DMS 273 (cell line): ENCODE data around the gene ARHGEF25.
"Not testable (repeated sequence)": the region's sequence is repeated elsewhere in the genome, so short reads cannot be mapped to it uniquely, and the experiment has no call there.

ENCODE experiments used
- DNase-seq: peaks from one replicate; lab custom pipeline; 2025; ENCODE audit not compliant: unreplicated experiment; lab: John Stamatoyannopoulos, UW

ARHGEF25 gene

DNA sequence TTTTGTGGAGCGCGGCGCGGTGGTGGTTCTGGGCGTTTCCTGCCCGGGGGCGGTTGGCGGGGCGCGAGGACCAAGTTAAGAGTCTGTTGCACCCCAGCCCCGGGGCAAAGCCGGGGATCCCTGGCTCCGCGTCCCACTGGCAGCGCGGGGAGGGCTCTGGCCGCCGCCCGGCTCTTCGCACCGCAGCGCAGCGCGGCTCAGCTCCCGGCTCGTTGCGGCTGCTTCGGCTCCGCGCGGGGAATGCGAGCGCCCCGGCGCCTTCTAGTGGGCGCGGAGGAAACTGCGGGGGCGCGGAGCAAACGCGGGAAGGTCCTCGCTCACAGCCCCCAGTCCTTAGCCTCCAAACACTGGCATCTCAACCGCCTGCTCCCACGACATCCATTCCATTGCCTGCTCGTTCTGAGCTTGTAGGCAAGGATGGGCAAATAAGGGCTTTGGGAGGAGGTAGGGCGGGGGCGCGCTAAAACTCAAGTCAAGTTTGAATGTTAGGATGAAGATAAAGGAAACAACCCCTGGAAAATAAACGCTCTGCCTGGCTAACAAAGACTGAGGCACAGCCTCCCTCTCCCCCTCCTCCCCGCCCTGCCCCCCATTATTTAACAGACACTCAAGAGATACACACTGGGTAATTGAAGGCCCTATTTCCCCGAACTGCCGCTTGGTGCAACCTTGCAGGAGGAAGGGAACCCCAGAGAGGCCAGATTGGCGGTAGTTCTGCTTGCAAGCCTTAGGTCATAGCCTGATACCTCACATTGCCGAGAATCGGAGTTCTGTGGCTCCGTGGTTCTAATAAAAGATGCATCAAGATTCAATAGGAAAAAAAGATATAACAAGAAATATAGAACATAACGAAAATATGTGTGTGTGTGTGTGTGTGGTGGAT is 22.0 kb downstream of the ARHGEF25 start, which contains the start of gene B4GALNT1:
B4GALNT1 (minus strand) TSS at position 244 of the 883 bp plus-strand sequence. CDS start 1,069 bp downstream, outside the sequence.
- DNase-seq, result peak; percentile 89

DNA sequence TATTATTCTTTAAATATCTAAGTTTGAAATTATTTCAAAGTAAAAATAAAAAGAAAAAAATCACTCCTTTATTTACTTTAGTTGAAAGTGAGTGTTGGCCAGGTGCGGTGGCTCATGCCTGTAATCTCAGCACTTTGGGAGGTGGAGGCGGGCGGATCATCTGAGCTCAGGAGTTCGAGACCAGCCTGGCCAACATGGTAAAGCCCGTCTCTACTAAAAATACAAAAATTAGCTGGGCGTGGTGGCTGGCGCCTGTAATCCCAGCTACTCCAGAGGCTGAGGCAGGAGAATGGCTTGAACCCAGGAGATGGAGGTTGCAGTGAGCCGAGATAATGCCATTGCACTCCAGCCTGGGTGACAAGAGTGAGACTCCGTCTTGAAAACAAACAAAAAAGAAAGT is 25.5 kb downstream of the ARHGEF25 start:
- DNase-seq, result not testable (repeated sequence)

DNA sequence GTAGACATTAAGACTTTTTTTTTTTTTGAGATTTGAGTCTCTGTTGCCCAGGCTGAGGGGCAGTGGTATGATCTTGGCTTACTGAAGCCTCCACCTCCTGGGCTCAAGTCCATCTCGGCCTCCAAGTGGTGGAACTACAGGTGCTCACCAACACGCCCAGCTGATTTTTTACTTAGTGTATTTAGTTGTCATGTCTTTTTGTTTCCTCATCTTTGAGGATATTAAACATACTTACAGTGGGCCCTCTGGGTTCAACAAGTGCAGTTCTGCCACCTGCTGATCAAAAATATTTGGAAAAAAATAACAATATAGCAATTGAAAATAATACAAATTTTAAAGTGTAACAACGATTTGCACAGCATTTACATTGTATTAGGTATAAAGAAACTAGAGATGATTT is 26.1 kb downstream of the ARHGEF25 start:
- DNase-seq, result no peak

DNA sequence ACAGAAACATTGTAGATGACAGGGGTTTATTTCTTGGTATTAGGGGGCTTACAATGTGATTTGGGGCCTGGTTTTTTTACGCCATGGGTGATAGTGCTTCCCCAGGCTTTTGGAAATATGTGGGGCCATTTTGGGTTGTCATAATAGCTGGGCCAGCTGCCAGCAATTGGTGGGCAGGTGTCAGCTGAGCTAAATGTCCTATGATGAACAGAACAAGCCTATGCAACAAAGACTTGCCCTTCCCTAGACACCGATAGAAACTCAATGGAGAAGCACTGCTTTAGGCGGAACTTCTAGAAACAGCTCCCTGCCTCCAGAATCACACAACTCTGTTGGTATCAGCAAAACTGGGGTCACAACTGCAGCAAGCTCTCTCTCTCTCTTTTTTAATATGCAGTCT is 26.9 kb downstream of the ARHGEF25 start:
- DNase-seq, result no peak

DNA sequence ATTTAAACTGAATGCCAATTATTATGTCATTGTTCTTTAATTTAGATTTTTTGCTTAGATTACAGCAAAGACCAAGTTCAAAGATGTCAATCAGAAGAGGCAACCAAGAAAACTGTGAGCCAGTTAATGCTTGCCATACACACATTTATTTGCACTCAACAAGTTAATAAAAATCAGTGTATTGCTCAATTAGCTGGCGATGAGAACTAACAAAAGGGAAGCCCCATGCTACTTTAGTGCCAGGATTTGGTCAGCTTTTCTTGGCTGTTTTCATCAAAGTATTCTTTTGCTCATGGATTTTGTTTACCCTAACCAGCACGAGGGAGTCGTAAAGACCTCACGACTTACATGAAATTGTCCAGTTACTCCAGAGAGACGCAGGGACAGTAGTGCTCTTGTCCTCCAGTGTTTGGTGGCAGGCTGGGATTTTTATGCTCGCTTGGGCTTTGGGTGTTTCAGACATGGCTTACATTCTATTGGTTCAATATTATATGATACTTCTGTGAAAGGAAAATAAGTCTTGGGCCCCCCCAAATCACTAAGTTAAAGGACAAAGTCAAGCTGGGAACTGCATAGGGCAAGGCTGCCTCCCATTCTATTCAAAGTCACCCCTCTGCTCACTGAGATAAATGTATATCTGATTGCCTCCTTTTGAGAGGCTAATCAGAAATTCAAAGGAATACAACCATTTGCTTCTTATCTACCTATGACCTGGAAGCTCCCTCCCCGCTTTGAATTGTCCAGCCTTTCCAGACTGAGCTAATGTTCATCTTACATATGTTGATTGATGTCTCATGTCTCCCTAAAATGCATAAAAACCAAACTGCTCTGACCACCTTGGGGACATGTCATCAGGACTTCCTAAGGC is 29.2 kb downstream of the ARHGEF25 start:
- DNase-seq, result no peak

DNA sequence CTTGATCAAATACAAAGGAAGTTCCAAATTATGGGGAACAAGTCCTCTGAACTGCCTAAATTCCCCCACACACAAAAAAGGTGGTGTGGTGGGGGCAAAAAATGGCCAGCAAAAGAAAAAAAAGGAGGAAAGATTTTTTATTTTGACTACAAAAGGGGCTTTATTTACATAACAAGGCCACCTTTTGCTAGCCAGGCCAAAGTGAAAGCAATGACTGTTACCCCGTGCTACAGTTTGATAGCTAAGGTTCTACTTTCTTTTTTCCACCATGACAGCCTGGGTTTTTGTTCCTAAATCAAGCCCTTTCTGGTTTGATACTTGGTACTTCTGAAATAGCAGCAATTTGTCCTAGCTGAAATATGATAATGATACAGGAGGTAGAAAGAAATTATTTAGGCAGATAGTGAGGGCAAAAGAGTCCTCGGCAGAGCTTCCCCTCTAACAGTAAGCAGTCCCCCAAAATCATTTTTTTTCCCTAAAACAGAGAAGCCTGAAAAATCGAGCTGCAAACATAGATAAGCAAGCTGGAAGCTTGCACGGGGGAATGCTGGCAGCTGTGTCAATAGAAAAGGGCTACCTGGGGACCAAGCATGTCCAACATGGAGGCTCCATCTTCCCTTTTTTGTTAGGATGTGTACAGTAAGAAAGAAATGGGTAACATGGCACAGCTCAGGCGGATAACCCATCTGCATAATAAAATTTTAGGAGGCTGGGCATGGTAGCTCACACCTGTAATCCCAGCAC is 30.6 kb downstream of the ARHGEF25 start:
- DNase-seq, result no peak

DNA sequence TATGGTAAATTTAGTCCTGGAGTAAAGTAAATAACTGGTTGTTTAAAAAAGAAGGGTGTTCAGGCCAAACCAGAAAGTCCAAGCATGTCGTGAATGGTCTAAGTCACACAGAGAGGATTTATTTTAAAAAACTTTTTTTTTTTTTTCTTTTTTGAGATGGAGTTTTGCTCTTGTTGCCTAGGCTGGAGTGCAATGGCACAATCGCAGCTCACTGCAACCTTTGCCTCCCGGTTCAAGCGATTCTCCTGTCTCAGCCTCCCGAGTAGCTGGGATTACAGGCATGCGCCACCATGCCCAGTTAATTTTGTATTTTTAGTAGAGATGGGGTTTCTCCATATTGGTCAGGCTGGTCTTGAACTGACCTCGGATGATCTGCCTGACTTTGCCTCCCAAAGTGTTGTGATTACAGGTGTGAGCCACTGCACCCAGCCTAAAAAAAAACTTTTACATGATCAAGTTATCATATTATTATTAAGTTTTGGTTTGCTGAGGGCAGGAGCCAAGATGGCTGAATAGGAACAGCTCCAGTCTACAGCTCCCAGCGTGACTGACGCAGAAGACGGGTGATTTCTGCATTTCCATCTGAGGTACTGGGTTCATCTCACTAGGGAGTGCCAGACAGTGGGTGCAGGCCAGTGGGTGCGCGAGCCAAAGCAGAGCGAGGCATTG is 34.9 kb downstream of the ARHGEF25 start:
- peak; percentile 60 for DNase-seq

DNA sequence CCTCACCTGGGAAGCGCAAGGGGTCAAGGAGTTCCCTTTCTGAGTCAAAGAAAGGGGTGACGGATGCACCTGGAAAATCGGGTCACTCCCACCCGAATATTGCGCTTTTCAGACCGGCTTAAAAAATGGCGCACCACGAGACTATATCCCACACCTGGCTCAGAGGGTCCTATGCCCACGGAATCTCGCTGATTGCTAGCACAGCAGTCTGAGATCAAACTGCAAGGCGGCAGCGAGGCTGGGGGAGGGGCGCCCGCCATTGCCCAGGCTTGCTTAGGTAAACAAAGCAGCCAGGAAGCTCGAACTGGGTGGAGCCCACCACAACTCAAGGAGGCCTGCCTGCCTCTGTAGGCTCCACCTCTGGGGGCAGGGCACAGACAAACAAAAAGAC is 35.4 kb downstream of the ARHGEF25 start:
- DNase-seq, result not testable (repeated sequence)

DNA sequence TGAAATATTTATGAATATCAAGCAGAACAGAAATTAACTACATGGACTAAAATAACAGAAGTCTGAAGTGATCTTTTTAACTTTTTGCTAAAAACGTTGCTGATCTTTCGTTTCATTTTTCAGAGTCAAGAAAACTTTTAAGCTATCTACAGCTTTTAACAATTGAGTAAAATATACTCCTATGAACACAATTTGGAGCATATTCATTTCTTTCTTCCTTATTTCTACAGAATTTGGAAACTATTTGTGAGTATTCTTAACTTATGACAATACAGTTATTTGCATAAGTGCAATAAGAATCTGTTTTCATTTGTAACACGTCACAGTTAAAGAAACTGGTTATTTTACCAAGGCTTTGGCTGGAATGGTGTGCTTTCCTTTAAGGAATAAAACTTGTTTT is 42.8 kb downstream of the ARHGEF25 start:
- no peak for DNase-seq

DNA sequence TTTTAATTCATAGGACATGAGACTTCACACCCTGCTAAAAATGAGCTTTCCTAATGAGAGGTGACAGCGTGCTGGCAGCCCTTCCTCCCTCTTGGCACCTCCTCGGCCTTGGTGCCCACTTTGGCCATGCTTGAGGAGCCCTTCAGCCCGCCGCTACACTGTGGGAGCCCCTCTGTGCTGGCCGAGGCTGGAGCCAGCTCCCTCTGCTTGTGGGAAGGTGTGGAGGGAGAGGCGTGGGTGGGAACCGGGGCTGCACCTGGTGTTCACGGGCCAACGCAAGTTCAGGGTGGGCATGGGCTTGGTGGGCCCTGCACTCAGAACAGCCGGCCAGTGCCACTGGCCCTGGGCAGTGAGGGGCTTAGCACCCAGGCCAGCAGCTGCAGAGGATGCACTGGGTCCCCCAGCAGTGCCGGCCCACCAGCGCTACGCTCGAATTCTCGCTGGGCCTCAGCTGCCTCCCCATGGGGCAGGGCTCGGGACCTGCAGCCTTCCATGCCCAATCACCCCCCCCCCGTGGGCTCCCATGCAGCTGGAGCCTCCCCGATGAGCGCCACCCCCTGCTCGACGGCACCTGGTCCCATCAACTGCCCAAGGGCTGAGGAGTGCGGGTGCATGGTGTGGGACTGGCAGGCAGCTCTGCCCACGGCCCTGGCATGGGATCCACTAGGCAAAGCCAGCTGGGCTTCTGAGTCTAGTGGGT is 44.5 kb downstream of the ARHGEF25 start:
- DNase-seq, result no peak

DNA sequence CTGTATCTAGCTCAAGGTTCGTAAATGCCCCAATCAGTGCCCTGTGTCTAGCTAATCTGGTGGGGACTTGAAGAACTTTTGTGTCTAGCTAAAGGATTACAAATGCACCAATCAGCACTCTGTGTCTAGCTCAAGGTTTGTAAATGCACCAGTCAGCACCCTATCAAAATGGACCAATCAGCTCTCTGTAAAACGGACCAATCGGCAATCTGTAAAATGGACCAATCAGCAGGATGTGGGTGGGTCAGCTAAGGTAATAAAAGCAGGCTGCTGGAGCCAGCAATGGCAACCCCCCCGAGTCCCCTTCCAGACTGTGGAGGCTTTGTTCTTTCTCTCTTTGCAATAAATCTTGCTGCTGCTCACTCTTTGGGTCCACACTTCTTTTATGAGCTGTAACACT is 45.2 kb downstream of the ARHGEF25 start:
- DNase-seq, result not testable (repeated sequence)

DNA sequence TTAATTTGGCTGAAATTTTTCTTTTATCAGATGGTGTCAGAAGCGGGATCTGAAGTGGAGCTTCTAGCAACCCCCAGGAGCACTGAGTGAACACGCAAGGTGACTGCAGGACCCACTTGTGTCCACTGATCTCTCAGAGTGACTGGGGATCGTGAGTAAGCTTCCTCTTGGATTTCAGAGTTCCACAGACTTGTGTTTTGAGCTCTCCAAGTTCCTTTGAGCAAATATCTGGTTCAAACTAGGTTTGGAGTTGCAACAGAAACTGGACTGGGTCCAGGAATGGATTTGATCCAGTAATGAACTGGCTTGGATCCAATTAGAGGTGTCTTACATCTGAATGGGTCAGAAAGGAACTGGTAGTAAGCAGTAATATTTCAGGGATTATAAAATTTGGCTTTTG is 46.5 kb downstream of the ARHGEF25 start:
- DNase-seq, result peak; percentile 23

DNA sequence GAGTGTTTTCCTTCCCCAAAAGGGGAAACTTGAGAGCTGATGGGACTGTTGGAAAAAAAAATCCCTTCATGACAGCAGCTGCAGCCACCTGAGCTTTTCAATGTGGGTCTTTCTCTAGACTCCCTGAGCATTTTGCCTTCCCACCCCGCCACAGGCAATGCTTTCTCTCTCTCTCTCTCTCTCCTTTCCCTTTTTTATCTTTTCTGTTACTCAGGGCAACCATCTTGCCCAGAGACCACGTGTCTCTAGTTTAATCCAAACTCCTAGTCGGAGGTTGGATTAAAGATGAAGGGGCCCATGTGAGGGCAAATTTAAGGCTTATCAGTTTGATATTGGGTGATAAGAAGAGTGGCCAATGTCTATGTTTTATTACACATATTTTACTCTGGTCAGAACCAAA is 47.7 kb downstream of the ARHGEF25 start:
- DNase-seq, result no peak

DNA sequence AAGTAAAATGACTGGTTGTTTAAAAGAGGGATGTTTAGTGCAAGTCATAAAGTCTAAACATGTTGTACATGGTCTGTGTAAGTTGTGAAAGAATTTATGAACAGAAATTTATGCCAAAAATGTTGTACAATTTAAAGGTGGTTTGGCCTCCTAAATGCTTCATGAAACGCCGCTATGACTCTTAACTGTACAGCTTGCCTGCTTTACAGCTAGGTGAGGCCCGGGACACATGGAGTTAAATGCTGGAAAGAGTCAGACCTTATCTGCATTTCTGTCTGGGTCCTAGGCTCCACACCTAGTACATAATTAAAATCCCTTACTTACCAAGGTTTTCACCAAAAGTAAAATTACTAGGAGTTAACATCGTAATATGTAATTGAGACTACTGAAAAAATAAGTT is 50.1 kb downstream of the ARHGEF25 start:
- DNase-seq, result peak; percentile 15

DNA sequence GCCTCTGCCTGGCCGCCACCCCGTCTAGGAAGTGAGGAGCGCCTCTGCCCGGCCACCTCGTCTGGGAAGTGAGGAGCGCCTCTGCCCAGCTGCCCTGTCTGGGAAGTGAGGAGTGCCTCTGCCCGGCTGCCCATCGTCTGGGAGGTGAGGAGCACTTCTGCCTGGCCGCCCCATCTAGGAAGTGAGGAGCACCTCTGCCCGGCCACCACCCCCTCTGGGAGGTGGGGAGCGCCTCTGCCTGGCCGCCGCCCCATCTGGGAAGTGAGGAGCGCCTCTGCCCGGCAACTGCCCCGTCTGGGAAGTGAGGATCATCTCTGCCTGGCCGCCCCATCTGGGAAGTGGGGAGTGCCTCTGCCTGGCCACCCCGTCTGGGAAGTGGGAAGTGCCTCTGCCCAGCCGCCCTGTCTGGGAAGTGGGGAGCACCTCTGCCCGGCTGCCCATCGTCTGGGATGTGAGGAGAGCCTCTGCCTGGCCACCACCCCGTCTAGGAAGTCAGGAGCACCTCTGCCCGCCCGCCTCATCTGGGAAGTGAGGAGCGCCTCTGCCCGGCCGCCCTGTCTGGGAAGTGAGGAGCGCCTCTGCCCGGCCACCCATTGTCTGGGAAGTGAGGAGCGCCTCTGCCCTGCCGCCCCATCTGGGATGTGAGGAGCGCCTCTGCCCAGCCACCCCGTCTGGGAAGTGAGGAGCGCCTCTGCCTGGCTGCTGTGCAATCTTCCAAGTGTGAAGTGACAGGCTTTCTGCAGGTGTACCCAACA is 54.0 kb downstream of the ARHGEF25 start:
- DNase-seq, result not testable (repeated sequence)
